RWPE1 (cell line): ENCODE data around the gene UBE2J2.

Source experiments
- CTCF ChIA-PET: fragments of 350-600 bp; sonication (Branson Sonifier 250); formaldehyde crosslinking; extraction: SDS; loops from one replicate; lab custom pipeline; 2021; lab: Yijun Ruan, JAX
- POLR2A ChIA-PET: fragments of 400-600 bp; formaldehyde crosslinking; extraction: SDS; loops from one replicate; lab custom pipeline; 2020; ENCODE audit warnings: antibody characterized with exemption; ENCODE audit not compliant: low non-redundant PET; lab: Yijun Ruan, JAX
- DNase-seq: peaks from one replicate; pipeline ENCODE4 v3.0.0; 2012; ENCODE audit warnings: low spot score
- H3K27ac ChIP-seq: fragments of 450-650 bp; 2 replicates; pipeline ENCODE4 v1.5.1; 2017
- CTCF ChIP-seq: fragments of 450-650 bp; conservative IDR thresholded peaks from 2 replicates; pipeline ENCODE4 v1.5.1; 2017; ENCODE audit warnings: low read depth, mild to moderate bottlenecking

The UBE2J2 gene

GRCh38 chr1:1283821-1284220, 10.2 kb upstream of the UBE2J2 start:
- DNase-seq, result peak; percentile 71
- no peak for TF ChIP-seq CTCF
- ChIA-PET CTCF (no interaction called here), POLR2A (no interaction called here)
- H3K27ac ChIP-seq, result peak overlapping the region; percentile 43

GRCh38 chr1:1282998-1283397, 9.3 kb upstream of the UBE2J2 start:
- TF ChIP-seq CTCF, result no peak
- DNase-seq, result no peak
- peak overlapping the region; percentile 43 for H3K27ac ChIP-seq
- POLR2A ChIA-PET, result no interaction called here
- CTCF ChIA-PET, result interaction anchor here (2.2 kb wide), 1 partner anchor 9 kb away, joined by 8 read pairs; no protein-coding TSS in a partner anchor

GRCh38 chr1:1281533-1282321, 8.1 kb upstream of the UBE2J2 start:
- peak overlapping the region; percentile 67 for H3K27ac ChIP-seq
- ChIA-PET POLR2A (interaction anchor here (0.9 kb wide), 1 partner anchor 44 kb away, joined by 4 read pairs; no protein-coding TSS in a partner anchor), CTCF (interaction anchor here (0.6 to 2.2 kb wide), 4 partner anchors 8 to 159 kb away, joined by 3 to 8 read pairs (median 3); no protein-coding TSS in a partner anchor)
- TF ChIP-seq CTCF, result no peak
- no peak for DNase-seq

GRCh38 chr1:1280782-1281481, 7.3 kb upstream of the UBE2J2 start:
- CTCF ChIA-PET, result interaction anchor here (0.9 to 2.2 kb wide), 2 partner anchors 9 to 11 kb away, joined by 3 to 8 read pairs; no protein-coding TSS in a partner anchor
- H3K27ac ChIP-seq, result peak overlapping the region; percentile 67
- POLR2A ChIA-PET, result interaction anchor here (0.6 kb wide), 1 partner anchor 147 kb away, joined by 4 read pairs; no protein-coding TSS in a partner anchor
- no peak for DNase-seq
- TF ChIP-seq CTCF, result no peak

- no peak for TF ChIP-seq CTCF
- no peak overlapping the region for H3K27ac ChIP-seq
- ChIA-PET CTCF (interaction anchor here (0.6 to 0.7 kb wide), 2 partner anchors 39 to 142 kb away, joined by 3 read pairs; no protein-coding TSS in a partner anchor), POLR2A (no interaction called here)
- DNase-seq, result no peak
Measured at GRCh38 chr1:1279028-1279427, 5.4 kb upstream of the UBE2J2 start.

- DNase-seq, result no peak
- H3K27ac ChIP-seq, result no peak overlapping the region
- POLR2A ChIA-PET, result no interaction called here
- TF ChIP-seq CTCF, result no peak
- CTCF ChIA-PET, result interaction anchor here (0.6 kb wide), 1 partner anchor 39 kb away, joined by 3 read pairs; no protein-coding TSS in a partner anchor
Measured at GRCh38 chr1:1278620-1279019, 5.0 kb upstream of the UBE2J2 start.
